Panc1 (cell line): ENCODE results near the gene POLR1G.

Experiments
- CTCF ChIP-seq: fragments of 450-650 bp; IDR thresholded peaks from 2 replicates; pipeline ENCODE4 v1.5.1; 2017; ENCODE audit warnings: mild to moderate bottlenecking
- POLR2AphosphoS5 ChIP-seq: IDR thresholded peaks from 2 replicates; pipeline ENCODE4 v1.6.1; 2012; ENCODE audit warnings: mild to moderate bottlenecking, low read depth, low read length, moderate library complexity
- REST ChIP-seq, 2 experiments: IDR thresholded peaks; 2 replicates each; pipeline ENCODE4 v1.6.1; 2011 to 2012; ENCODE audit warnings: low read depth in 2 of 2, control low read depth in 1 of 2, low read length in 1 of 2, mild to moderate bottlenecking in 1 of 2, moderate library complexity in 1 of 2; ENCODE audit not compliant: insufficient read depth in 1 of 2
- SIN3A ChIP-seq: IDR thresholded peaks from 2 replicates; pipeline ENCODE4 v1.6.1; 2012; ENCODE audit warnings: low read depth, mild to moderate bottlenecking, low read length, moderate library complexity, borderline replicate concordance; ENCODE audit not compliant: insufficient read depth
- TCF7L2 ChIP-seq: IDR thresholded peaks from 2 replicates; pipeline ENCODE4 v1.6.1; 2011; ENCODE audit warnings: mild to moderate bottlenecking, low read depth, low read length, inconsistent platforms

- no peak for TF ChIP-seq CTCF
- no peak for TF ChIP-seq POLR2AphosphoS5
- TF ChIP-seq REST (IDR thresholded peaks at IDR 0.05; ENCODE audit: insufficient read depth in 1 of 2, low read depth in 2 of 2, low read length in 1 of 2), result no peak
- TF ChIP-seq TCF7L2, result no peak
- TF ChIP-seq SIN3A, result no peak
Measured at GRCh38 chr19:45364696-45365095, 41.7 kb upstream of the POLR1G start.
